IMR-90 (cell line): ENCODE data around the gene OR52N2. TPM values are rescaled to one million over a fixed set of nuclear protein-coding genes. Genes with fewer than 3 reads are reported as not detected.

ENCODE experiments used
- ATAC-seq: fragments of 200-7000 bp; cut with Tn5 transposase; 2 replicates; pipeline ENCODE4 v1.9.1; 2020; ENCODE audit warnings: low read depth, mild to moderate bottlenecking, moderate library complexity
- BruUV-seq: library from RNA; stranded (reverse); fragments of 400-500 nt; replicated peaks from 2 replicates; lab custom pipeline; 2021; lab: Mats Ljungman, UMichigan
- CTCF ChIA-PET: fragments of 300-600 bp; formaldehyde crosslinking; extraction: SDS; loops from one replicate; lab custom pipeline; 2021; ENCODE audit warnings: antibody characterized with exemption; lab: Yijun Ruan, JAX
- POLR2A ChIA-PET: fragments of 300-600 bp; sonication (Branson Sonifier 250); formaldehyde crosslinking; loops from one replicate; lab custom pipeline; 2022; ENCODE audit warnings: antibody characterized with exemption; ENCODE audit not compliant: unreplicated experiment; lab: Charles Lee
- DNase-seq: peaks from one replicate; pipeline ENCODE4 v3.0.0; 2013
- H2AFZ ChIP-seq: replicated peaks from 2 replicates; pipeline ENCODE3; 2013; ENCODE audit warnings: low read length, mild to moderate bottlenecking; ENCODE audit not compliant: poor library complexity
- H2AK5ac ChIP-seq: 2 replicates; pipeline ENCODE4 v1.6.1; 2013; ENCODE audit warnings: low read depth, low read length, inconsistent platforms
- H2AK9ac ChIP-seq: replicated peaks from 2 replicates; pipeline ENCODE3; 2013; ENCODE audit warnings: mild to moderate bottlenecking, low read depth, low read length, moderate library complexity; ENCODE audit not compliant: poor library complexity
- H2BK120ac ChIP-seq: 2 replicates; pipeline ENCODE4 v1.6.1; 2013; ENCODE audit warnings: low read depth, low read length, inconsistent platforms
- H2BK15ac ChIP-seq: 3 replicates; pipeline ENCODE4 v1.6.1; 2013; ENCODE audit warnings: low read depth, low read length, inconsistent platforms
- H2BK20ac ChIP-seq: 2 replicates; pipeline ENCODE4 v1.6.1; 2013; ENCODE audit warnings: low read depth, mild to moderate bottlenecking, inconsistent platforms, low read length, moderate library complexity
- H2BK5ac ChIP-seq: 2 replicates; pipeline ENCODE4 v1.6.1; 2013; ENCODE audit warnings: mild to moderate bottlenecking, low read depth, low read length, inconsistent platforms; ENCODE audit not compliant: poor library complexity, severe bottlenecking
- H3K14ac ChIP-seq: replicated peaks from 2 replicates; pipeline ENCODE4 v1.6.1; 2013; ENCODE audit warnings: low read depth, low read length, inconsistent platforms
- H3K18ac ChIP-seq: 2 replicates; pipeline ENCODE4 v1.6.1; 2013; ENCODE audit warnings: low read depth, low read length, control low read depth
- H3K23ac ChIP-seq: 2 replicates; pipeline ENCODE4 v1.6.1; 2013; ENCODE audit warnings: low read depth, low read length, inconsistent platforms
- H3K27ac ChIP-seq: 2 replicates; pipeline ENCODE4 v1.5.1; 2013; ENCODE audit warnings: mild to moderate bottlenecking, control low read depth, low read length; ENCODE audit not compliant: insufficient read depth
- H3K27me3 ChIP-seq: 2 replicates; pipeline ENCODE4 v1.6.1; 2013; ENCODE audit warnings: low read length; ENCODE audit not compliant: control insufficient read depth, insufficient read depth
- H3K36me3 ChIP-seq: 2 replicates; pipeline ENCODE4 v1.6.1; 2013; ENCODE audit warnings: low read length, mixed read lengths; ENCODE audit not compliant: control insufficient read depth, insufficient read depth
- H3K4ac ChIP-seq: 2 replicates; pipeline ENCODE4 v1.6.1; 2013; ENCODE audit warnings: low read depth, low read length, inconsistent platforms
- H3K4me1 ChIP-seq: 2 replicates; pipeline ENCODE4 v1.6.1; 2013; ENCODE audit warnings: low read length, mixed read lengths; ENCODE audit not compliant: control insufficient read depth, insufficient read depth
- H3K4me2 ChIP-seq: 2 replicates; pipeline ENCODE4 v1.6.1; 2013; ENCODE audit warnings: low read depth, mild to moderate bottlenecking, control low read depth, low read length, moderate library complexity
- H3K4me3 ChIP-seq: 2 replicates; pipeline ENCODE4 v1.5.1; 2013; ENCODE audit warnings: low read depth, mild to moderate bottlenecking, control low read depth, low read length, moderate library complexity; ENCODE audit not compliant: insufficient read depth
- H3K56ac ChIP-seq: 2 replicates; pipeline ENCODE4 v1.6.1; 2013; ENCODE audit warnings: low read length, inconsistent platforms; ENCODE audit not compliant: insufficient read depth; ENCODE audit errors: extremely low read depth
- H3K79me1 ChIP-seq, 2 experiments: 2 replicates each; pipeline ENCODE4 v1.6.1; 2013; ENCODE audit warnings: low read length in 2 of 2, inconsistent platforms in 1 of 2, low read depth in 1 of 2
- H3K9ac ChIP-seq: 2 replicates; pipeline ENCODE4 v1.6.1; 2013; ENCODE audit warnings: low read depth, low read length, control low read depth
- H3K9me1 ChIP-seq: 2 replicates; pipeline ENCODE4 v1.6.1; 2013; ENCODE audit warnings: low read length, inconsistent platforms; ENCODE audit not compliant: insufficient read depth
- H3K9me3 ChIP-seq: 2 replicates; pipeline ENCODE4 v1.6.1; 2013; ENCODE audit warnings: low read length; ENCODE audit not compliant: control insufficient read depth, insufficient read depth
- H4K20me1 ChIP-seq: 2 replicates; pipeline ENCODE4 v1.6.1; 2013; ENCODE audit warnings: low read length, inconsistent platforms; ENCODE audit not compliant: insufficient read depth
- H4K5ac ChIP-seq: 2 replicates; pipeline ENCODE4 v1.6.1; 2013; ENCODE audit warnings: mild to moderate bottlenecking, low read depth, low read length, control low read depth
- H4K8ac ChIP-seq, 2 experiments: 2 replicates each; pipeline ENCODE4 v1.6.1; 2013; ENCODE audit warnings: low read depth in 2 of 2, low read length in 2 of 2, control low read depth in 1 of 2, inconsistent platforms in 1 of 2
- H4K91ac ChIP-seq: 2 replicates; pipeline ENCODE4 v1.6.1; 2013; ENCODE audit warnings: low read depth, low read length, inconsistent platforms; ENCODE audit not compliant: insufficient read depth
- CHD1 ChIP-seq: IDR thresholded peaks from 2 replicates; pipeline ENCODE4 v1.6.1; 2012; ENCODE audit warnings: low read depth, low read length, improper control_type of control experiment
- NFE2L2 ChIP-seq: fragments of 150-350 bp; IDR thresholded peaks from 2 replicates; pipeline ENCODE4 v1.6.1; 2016; ENCODE audit warnings: low read depth, mild to moderate bottlenecking, low read length
- POLR2A ChIP-seq: IDR thresholded peaks from 2 replicates; pipeline ENCODE4 v1.6.1; 2012; ENCODE audit warnings: mild to moderate bottlenecking, low read depth, low read length
- WGBS, 2 experiments: methylation state at CpG; one replicate each; pipeline versions ENCODE4 v1.1.5 to v1.1.7; 2013; ENCODE audit warnings: missing lambda C conversion rate in 2 of 2; ENCODE audit not compliant: insufficient read length in 1 of 2; ENCODE audit errors: extremely low coverage in 2 of 2; 5-methylcytosine and 5-hydroxymethylcytosine counted together
- dilution Hi-C: fragments of 300-500 bp; cut with HindIII; formaldehyde crosslinking; loops from one replicate; pipeline ENCODE4 v1.14.3; 2018; ENCODE audit warnings: low sequenced_read_pairs; ENCODE audit not compliant: unreplicated experiment
- in situ Hi-C: fragments of 300-500 bp; cut with MboI; formaldehyde crosslinking; loops from 3 replicates; pipeline ENCODE4 v1.14.3; 2019; ENCODE audit warnings: low sequenced_read_pairs, inconsistent platforms, mixed read lengths
- intact Hi-C: fragments of 100-400 bp; cut with micrococcal nuclease; formaldehyde crosslinking; loops from 2 replicates; pipeline ENCODE4 v1.10.0; 2022
- polyA plus RNA-seq, 3 experiments: library from polyadenylated mRNA; depleted of rRNA; stranded (reverse); fragments of >200 nt; gene quantifications; 2 replicates each; pipeline ENCODE4 v1.2.3, GENCODE V29; 2012; ENCODE audit warnings: low replicate concordance in 1 of 3
- total RNA-seq: library from RNA; depleted of rRNA; stranded (reverse); fragments of >200 nt; gene quantifications from 2 replicates; pipeline ENCODE4 v1.2.3, GENCODE V29; 2012
- TF ChIP-seq, protein P1 (sequence below): fragments of 150-350 bp; IDR thresholded peaks from 2 replicates; pipeline ENCODE4 v1.6.1; 2017; ENCODE audit warnings: mild to moderate bottlenecking, antibody characterized with exemption, low read length, low read depth
- TF ChIP-seq, protein P2 (sequence below): fragments of 150-350 bp; IDR thresholded peaks from 2 replicates; pipeline ENCODE4 v1.6.1; 2016; ENCODE audit warnings: low read depth, mild to moderate bottlenecking, low read length, moderate library complexity, borderline replicate concordance

The OR52N2 gene
- total and polyA plus RNA-seq, 2 of the 4 experiments (the other 2 are of a cell fraction), result not detected

DNA sequence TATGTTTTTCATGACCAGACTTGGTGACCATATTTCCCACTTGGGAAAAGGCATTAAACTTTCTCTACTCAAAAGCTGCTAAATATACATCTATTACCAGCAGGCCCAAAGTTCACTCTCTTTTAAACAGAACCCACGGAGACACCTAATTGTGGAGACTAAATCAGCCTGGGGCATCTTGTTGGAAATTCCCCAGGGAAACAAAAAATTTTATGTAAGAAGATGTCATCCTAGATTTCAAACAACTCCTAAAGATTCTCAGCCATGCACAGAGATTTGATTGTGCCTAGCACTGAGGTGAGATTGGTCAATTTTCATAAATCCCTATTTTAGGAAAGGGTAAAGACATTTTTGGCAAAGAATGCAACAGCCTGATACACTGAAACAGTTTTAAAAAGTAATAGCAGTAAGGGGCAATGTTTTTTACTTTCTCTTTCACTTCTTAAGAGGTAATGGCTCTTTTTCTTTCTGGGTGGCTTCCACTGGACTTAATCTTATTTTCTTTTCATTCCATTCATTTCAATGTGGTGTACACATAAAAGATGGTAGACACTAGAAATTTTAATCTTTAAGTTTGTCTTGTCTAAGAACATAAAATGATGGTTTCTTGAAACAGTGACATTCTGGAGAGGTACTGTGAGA is 9.6 kb downstream of the OR52N2 start:
- WGBS, 2 experiments, result no CpG with 5 or more reads among the region's 1 CpG
- no peak overlapping the region for H3K9ac ChIP-seq
- ATAC-seq (no peak), DNase-seq (no peak)
- H3K79me1 ChIP-seq, result no peaks in the 10 kb centered on the region
- H2BK5ac ChIP-seq, result no peak overlapping the region
- H3K4me3 ChIP-seq, result peak overlapping the region; percentile 18; the same call in 1 of the 2 replicates
- H2BK20ac ChIP-seq, result no peak overlapping the region
- H3K14ac ChIP-seq, result no peak overlapping the region
- H3K9me1 ChIP-seq, result no peaks in the 10 kb centered on the region
- H3K27me3 ChIP-seq, result no peaks in the 10 kb centered on the region
- H2AK9ac ChIP-seq, result no peak overlapping the region
- H2AK5ac ChIP-seq, result no peak overlapping the region
- H3K9me3 ChIP-seq, result no peaks in the 10 kb centered on the region
- ChIA-PET CTCF (no interaction called here), POLR2A (no interaction called here)
- in situ Hi-C loops (no loop called here), dilution Hi-C loops (no loop called here), intact Hi-C loops (no loop called here)
- no peak overlapping the region for H3K27ac ChIP-seq
- no peak overlapping the region for H4K5ac ChIP-seq
- H4K91ac ChIP-seq, result no peak overlapping the region
- no peak overlapping the region for H3K23ac ChIP-seq
- no peak overlapping the region for H2AFZ ChIP-seq
- H4K8ac ChIP-seq, result no peak overlapping the region
- H3K4me2 ChIP-seq, result peak overlapping the region; percentile 76; the same call in 1 of the 2 replicates
- H3K56ac ChIP-seq, result no peak overlapping the region
- no TSS peak for BruUV-seq
- H3K36me3 ChIP-seq, result no peaks in the 10 kb centered on the region
- TF ChIP-seq POLR2A (no peak), NFE2L2 (no peak), CHD1 (no peak)
- TF ChIP-seq, protein P1, sequence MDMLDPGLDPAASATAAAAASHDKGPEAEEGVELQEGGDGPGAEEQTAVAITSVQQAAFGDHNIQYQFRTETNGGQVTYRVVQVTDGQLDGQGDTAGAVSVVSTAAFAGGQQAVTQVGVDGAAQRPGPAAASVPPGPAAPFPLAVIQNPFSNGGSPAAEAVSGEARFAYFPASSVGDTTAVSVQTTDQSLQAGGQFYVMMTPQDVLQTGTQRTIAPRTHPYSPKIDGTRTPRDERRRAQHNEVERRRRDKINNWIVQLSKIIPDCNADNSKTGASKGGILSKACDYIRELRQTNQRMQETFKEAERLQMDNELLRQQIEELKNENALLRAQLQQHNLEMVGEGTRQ, result no peak
- TF ChIP-seq, protein P2, sequence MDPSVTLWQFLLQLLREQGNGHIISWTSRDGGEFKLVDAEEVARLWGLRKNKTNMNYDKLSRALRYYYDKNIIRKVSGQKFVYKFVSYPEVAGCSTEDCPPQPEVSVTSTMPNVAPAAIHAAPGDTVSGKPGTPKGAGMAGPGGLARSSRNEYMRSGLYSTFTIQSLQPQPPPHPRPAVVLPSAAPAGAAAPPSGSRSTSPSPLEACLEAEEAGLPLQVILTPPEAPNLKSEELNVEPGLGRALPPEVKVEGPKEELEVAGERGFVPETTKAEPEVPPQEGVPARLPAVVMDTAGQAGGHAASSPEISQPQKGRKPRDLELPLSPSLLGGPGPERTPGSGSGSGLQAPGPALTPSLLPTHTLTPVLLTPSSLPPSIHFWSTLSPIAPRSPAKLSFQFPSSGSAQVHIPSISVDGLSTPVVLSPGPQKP, result no peak
- no peaks in the 10 kb centered on the region for H3K4me1 ChIP-seq
- no peak overlapping the region for H2BK120ac ChIP-seq
- no peak overlapping the region for H3K4ac ChIP-seq
- no peaks in the 10 kb centered on the region for H4K20me1 ChIP-seq
- H3K18ac ChIP-seq, result no peak overlapping the region
- no peak overlapping the region for H2BK15ac ChIP-seq
